Inferior parietal cortex (tissue), 1 donor: Measurements from ENCODE around the gene CYP27A1.
"Not testable (repeated sequence)": the region's sequence is repeated elsewhere in the genome, so short reads cannot be mapped to it uniquely, and the experiment has no call there.

Source experiments
- DNase-seq: peaks from one replicate; pipeline ENCODE4 v3.0.0-alpha.2; 2016; ENCODE audit errors: extremely low spot score

The CYP27A1 gene

DNA sequence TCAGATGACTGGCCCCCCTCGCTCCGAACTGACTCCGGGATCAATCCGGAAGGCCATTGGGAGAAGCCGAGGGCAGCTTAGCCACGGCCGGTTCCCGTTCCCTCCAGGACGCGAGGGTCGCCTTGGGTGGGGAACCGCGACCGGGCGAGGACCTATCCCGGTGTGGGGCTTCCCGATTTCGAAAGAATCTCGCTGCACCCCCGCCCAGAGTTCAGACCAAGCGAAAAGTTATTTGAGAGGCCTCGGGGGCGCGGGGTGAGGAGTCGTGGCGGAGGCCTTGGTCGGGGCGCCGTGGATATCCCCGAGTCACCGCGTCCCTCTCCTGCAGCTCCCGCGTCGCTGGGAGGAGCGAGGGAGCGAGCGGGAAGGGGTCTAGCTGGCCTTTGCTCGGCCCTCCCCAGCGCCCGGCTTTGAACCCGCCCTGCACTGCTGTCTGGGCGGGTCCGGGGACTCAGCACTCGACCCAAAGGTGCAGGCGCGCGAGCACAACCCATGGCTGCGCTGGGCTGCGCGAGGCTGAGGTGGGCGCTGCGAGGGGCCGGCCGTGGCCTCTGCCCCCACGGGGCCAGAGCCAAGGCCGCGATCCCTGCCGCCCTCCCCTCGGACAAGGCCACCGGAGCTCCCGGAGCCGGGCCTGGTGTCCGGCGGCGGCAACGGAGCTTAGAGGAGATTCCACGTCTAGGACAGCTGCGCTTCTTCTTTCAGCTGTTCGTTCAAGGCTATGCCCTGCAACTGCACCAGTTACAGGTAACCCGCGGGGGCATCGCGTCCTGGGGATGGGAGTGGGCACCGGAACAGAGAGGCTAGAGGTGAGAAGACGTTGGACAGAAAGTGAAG is at the start of gene CYP27A1:
CYP27A1 (plus strand) TSS at position 457 of the 837 bp plus-strand sequence; CDS start at position 493, 36 bp downstream.
- peak; percentile 48 for DNase-seq

- no peak for DNase-seq
Measured at GRCh38 chr2:218732761-218733158, 49.2 kb upstream of the CYP27A1 start.

- DNase-seq, result no peak
Measured at GRCh38 chr2:218733171-218734021, 48.6 kb upstream of the CYP27A1 start.

GRCh38 chr2:218734190-218734975 is 47.6 kb upstream of the CYP27A1 start:
- DNase-seq, result no peak

DNA sequence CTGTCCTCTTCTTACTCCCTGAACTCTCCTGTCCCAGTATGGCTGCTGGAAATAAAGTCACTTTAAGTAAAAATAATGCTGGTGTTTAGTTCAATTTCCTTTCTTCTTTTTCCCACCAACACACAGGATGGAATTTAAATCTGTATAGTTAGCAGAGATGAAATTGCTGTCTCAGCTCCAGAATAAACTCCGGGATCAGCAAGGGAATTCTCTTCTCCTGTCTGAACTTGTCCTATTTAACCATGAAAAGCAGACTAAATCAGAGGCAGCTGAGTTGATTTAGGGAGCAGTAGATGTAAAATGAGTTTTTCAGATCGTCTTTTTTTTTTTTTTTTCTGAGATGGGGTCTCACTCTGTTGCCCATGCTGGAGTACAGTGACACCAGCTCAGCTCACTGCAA is 45.4 kb upstream of the CYP27A1 start:
- no peak for DNase-seq

GRCh38 chr2:218743068-218743467 is 38.9 kb upstream of the CYP27A1 start:
- no peak for DNase-seq

DNA sequence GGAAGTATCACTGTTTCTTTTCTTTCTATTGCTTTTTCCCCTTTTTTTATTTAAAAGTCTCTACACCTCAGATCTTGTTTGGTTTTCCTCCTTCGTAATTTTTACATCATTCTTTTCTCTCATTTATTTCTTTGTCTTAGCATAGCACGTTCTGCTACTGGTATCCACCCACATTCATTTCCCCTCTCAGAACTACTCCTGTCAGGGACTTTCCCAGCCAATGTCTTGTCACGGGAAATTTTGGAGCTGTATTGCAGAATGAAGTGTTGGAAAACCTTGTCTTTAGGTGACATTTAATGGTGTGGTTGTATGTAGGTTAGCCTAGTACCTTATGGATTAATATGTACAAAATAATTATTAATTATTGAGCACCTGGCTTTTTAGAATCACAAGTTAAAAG is 37.3 kb upstream of the CYP27A1 start:
- no peak for DNase-seq

GRCh38 chr2:218745160-218745558 is 36.8 kb upstream of the CYP27A1 start:
- peak; percentile 31 for DNase-seq

DNA sequence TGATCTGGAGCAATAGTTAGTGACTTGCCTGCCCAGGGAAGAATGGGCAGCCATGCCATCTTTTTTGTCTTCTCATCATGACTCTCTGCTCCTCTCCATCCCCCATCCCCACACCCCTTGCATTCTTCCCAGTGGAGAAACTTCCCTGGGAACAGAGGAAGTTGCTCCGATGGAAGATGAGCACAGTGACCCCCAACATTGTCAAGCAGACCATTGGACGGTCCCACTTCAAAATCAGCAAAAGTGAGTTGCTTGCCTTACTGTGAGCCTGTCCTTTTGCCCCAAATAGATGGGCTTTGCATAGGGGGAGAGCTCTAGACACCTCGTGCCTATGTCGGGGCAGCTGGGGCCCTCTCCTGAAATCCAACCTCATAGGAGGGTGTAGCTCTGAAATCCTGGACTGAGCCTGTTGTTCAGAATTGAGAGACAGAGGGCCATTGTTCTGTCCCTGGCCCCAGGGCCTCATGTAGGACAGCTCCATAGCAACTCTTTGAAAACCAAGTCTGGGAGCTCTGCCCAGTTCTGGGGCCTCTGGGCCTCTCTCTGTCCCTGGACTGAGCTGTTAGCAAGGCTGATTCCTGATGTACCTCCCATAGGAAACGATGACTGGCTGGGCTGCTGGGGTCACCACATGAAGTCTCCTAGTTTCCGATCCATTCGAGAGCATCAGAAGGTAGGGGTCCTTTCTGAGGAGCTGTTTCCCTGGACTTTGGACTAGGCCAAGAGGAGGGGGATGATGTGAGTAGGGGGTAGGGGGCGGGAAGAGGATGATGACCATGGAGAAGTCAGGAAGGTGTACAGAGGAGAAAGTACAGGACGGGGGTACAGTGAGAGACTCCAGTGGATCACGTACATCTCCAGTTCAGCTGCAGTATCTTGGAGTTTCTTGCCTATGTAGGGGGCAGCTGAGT is 36.1 kb upstream of the CYP27A1 start:
- DNase-seq, result peak; percentile 93

DNA sequence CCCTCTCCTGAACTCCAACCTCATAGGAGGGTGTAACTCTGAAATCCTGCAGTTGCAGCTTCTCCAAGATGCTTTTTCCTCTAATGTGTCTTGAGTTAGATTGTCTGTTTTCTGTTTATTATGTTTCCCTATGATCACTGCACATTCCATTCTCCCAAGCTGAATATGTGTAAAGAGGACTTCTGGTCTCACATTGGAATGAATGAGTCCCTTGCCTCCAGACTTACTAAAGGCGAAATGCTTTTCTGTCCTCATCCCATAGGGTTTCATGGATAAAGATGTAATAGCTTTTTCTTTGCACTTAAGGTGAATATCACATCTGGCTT is 35.5 kb upstream of the CYP27A1 start:
- DNase-seq, result peak; percentile 33

DNA sequence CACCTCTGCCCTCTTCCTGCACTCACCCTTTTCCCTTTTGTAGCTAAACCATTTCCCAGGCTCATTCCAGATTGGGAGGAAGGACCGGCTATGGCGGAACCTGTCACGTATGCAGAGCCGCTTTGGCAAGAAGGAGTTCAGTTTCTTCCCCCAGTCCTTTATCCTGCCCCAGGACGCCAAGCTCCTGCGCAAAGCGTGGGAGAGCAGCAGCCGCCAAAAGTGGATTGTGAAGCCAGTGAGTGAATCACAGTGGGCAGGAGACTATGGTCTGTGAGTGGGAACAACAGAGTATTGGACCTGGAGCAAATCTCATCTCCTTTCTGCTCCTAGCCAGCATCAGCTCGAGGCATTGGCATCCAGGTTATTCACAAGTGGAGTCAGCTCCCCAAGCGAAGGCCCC is 35.0 kb upstream of the CYP27A1 start:
- DNase-seq, result no peak

DNA sequence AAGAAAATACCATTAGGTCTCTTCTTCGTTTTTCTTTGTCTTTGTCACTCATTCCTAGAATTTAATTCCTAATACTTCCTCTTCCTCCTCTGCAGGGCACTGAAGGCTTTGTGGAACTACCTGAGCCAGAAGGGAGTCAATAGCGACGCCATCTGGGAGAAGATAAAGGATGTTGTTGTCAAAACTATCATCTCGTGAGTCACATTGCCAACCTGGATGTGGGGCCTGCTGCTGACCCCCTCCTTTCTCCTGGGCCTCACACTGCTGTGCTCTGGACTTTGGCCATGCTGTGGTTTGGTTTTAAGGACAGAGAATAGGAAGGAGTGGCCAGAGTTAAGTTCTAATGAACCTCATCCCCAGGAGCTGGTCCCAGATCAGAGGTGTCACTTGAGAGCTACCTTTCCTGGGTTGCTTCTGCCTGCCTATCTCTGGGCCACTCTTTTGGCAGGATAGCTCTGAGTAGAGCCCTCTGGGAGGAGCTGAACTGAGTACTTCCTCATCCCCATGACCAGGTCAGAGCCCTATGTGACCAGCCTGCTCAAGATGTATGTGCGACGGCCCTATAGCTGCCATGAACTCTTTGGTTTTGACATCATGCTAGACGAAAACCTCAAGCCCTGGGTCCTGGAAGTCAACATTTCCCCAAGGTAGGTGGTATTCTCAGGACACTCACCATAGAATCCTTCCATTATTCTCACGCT is 33.1 kb upstream of the CYP27A1 start:
- DNase-seq, result no peak

GRCh38 chr2:218754201-218754600 is 27.7 kb upstream of the CYP27A1 start:
- no peak for DNase-seq

DNA sequence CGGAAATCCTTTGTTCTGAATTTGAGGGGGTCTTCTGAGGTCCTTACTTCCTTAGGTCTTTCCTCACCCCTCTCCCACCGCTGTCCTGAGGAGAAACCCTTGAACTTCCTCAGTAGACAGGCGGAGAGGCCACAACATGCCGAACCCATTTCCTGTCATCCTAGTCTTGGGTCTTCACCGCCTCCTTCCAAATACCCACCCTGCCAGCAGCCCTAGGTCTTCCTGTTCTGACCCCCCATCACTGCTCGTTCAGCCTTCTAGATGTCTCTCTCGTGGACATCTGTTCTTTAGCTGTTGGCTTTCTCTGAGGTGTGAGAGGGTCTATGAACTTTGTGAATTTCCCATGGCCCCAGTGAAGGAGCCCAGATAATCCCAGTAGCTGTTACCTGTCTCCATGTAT is 27.2 kb upstream of the CYP27A1 start:
- DNase-seq, result no peak

DNA sequence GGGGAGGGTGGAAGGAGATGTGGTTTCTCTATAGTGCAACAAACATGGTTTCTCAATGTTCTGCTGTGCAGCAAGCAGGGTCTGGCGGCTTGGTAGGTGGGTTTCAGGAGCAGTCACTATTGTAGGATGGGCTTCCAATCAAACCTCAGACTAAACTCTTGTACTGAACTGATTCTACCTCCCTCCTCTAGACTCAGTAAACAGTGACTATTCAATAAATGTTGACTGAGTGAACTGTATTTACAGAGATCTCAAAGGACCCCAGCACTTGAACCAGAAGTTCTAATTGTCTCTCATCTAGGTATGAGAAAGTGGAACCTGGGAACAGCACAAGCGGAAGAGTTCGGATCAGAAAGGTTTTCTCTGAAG is 26.8 kb upstream of the CYP27A1 start:
- DNase-seq, result no peak

DNA sequence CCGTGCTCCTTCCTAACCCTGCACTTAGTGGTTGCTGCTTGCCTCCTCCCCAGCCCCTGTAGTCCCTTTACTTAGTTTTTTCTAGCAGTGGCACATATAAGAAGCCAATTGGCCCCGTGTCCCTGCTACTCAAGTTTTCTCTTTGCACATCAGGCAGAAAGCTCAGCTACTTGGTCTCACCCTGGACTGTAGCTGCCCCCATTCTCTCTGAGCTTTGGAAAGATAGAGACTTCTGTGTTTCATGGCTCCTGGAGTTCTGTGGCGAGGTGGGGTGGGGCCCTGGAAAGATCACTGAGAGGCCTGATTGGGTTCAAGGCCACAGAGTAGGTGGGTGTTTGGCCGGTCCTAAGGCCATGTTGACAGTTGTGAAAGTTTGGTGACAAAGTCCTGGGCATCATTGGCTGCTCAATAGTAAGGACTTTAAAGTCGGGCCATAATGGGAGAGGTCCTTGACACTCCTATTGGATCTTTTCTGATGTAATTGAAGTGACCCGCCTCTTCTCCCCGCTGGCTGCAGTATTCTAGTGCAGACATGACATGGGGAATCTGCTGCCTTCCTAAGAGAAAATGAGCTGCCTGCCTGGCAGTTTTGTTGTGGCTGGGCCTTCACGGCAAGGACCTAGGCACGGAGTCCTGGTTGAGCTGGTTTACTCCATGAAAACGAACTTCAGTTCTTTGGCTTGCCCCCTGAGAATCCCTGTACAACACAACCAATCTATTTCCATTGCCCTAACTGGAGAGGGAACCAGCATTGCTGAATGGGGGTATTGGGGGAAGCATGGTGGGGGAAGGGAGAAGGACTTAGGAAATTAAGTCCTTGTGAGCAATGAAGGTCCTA is 26.2 kb upstream of the CYP27A1 start:
- DNase-seq, result no peak

- DNase-seq, result no peak
Measured at GRCh38 chr2:218756599-218757377, 25.2 kb upstream of the CYP27A1 start.

GRCh38 chr2:218761795-218762194 is 20.2 kb upstream of the CYP27A1 start:
- no peak for DNase-seq

- not testable (repeated sequence) for DNase-seq
Measured at GRCh38 chr2:218772759-218773158, 9.2 kb upstream of the CYP27A1 start.
